ENCODE results near the gene ORC3.

GRCh38 chr6:87700397-87701343, 110.7 kb downstream of the ORC3 start:
- TF ChIP-seq GATA3 (IDR thresholded peaks at IDR 0.05; ENCODE audit: low read depth, low read length): no peak
- TF ChIP-seq GATA2 (IDR thresholded peaks at IDR 0.05; ENCODE audit: low read depth, low read length): no peak
